Fibroblast of lung (primary cell): ENCODE data around the gene UBXN6.

Experiments
- EZH2 ChIP-seq: IDR thresholded peaks from 2 replicates; pipeline ENCODE4 v1.5.1; 2012; ENCODE audit warnings: low read length, control low read depth, mild to moderate bottlenecking; ENCODE audit errors: missing control alignments
- TF ChIP-seq, protein P1 (sequence below), 2 donors: IDR thresholded peaks in 1 of 2; conservative IDR thresholded peaks in 1 of 2; 1 replicate in 1 of 2; 2 replicates in 1 of 2; pipeline ENCODE4 v1.5.1; 2011 to 2012; ENCODE audit warnings: low read length in 2 of 2, control low read depth in 1 of 2, inconsistent platforms in 1 of 2, low read depth in 1 of 2, mild to moderate bottlenecking in 1 of 2

GRCh38 chr19:4439243-4439642, 18.4 kb downstream of the UBXN6 start:
- TF ChIP-seq EZH2 = no peak
- TF ChIP-seq, protein P1, sequence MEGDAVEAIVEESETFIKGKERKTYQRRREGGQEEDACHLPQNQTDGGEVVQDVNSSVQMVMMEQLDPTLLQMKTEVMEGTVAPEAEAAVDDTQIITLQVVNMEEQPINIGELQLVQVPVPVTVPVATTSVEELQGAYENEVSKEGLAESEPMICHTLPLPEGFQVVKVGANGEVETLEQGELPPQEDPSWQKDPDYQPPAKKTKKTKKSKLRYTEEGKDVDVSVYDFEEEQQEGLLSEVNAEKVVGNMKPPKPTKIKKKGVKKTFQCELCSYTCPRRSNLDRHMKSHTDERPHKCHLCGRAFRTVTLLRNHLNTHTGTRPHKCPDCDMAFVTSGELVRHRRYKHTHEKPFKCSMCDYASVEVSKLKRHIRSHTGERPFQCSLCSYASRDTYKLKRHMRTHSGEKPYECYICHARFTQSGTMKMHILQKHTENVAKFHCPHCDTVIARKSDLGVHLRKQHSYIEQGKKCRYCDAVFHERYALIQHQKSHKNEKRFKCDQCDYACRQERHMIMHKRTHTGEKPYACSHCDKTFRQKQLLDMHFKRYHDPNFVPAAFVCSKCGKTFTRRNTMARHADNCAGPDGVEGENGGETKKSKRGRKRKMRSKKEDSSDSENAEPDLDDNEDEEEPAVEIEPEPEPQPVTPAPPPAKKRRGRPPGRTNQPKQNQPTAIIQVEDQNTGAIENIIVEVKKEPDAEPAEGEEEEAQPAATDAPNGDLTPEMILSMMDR (conservative IDR thresholded peaks at IDR 0.05 in 1 of 2, IDR thresholded peaks at IDR 0.05 in 1 of 2; ENCODE audit: low read depth in 1 of 2, low read length in 2 of 2) = no peak
